Omental fat pad (tissue), 4 donors: Measurements from ENCODE around the gene MAPK9. TPM values are rescaled to one million over a fixed set of nuclear protein-coding genes. Genes with fewer than 3 reads are reported as not detected.

Experiments used
- ATAC-seq: fragments of 150-250 bp; one replicate; pipeline ENCODE4 v1.9.1; 2016; ENCODE audit warnings: mild to moderate bottlenecking, moderate library complexity; ENCODE audit not compliant: low FRiP score
- DNase-seq: peaks from one replicate; pipeline ENCODE4 v3.0.0-alpha.2; 2019; ENCODE audit warnings: low spot score
- CTCF ChIP-seq, 3 donors: fragments of 450-650 bp; IDR thresholded peaks; one replicate each; pipeline ENCODE4 v1.5.1; 2016 to 2017; ENCODE audit warnings: antibody characterized with exemption in 3 of 3, mild to moderate bottlenecking in 3 of 3, moderate library complexity in 2 of 3
- total RNA-seq, 4 donors: library from RNA; depleted of rRNA; stranded (reverse); fragments of >200 nt; gene quantifications; one replicate each; pipeline ENCODE4 v1.1.0, GENCODE V29; 2016

Gene MAPK9
- total RNA-seq, 4 donors from 2014 or later = 18.6 to 31.6 (median 29.6) TPM

- no peak for ATAC-seq
These were observed 3.2 kb upstream of the MAPK9 start for GRCh38 chr5:180294913-180295555.

DNA sequence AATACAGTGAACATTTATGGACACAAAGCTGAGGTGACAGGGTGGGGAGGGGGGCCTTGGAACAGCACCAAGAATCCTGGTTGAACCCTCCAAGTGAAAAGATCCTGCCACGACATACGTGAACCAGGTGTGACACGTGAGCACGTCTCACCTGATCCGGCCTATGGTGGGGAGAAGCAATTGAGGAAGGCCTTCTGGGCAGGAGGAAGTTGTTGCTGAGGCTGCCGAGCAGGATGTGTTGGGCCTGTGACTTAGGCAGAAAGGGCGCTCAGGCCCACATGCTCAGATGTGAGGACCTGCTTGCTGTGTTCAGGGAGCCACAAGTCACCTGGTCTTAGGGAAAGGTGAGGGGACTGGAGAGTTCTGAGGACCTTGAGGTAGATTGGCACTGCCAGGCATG lies 2.5 kb upstream of the MAPK9 start:
- DNase-seq (no peak), ATAC-seq (no peak)

More at GRCh38 chr5:180294913-180295555, 3.2 kb upstream of the MAPK9 start:
- no peak for TF ChIP-seq CTCF (IDR thresholded peaks at IDR 0.05)
- DNase-seq = peak; percentile 11

DNA sequence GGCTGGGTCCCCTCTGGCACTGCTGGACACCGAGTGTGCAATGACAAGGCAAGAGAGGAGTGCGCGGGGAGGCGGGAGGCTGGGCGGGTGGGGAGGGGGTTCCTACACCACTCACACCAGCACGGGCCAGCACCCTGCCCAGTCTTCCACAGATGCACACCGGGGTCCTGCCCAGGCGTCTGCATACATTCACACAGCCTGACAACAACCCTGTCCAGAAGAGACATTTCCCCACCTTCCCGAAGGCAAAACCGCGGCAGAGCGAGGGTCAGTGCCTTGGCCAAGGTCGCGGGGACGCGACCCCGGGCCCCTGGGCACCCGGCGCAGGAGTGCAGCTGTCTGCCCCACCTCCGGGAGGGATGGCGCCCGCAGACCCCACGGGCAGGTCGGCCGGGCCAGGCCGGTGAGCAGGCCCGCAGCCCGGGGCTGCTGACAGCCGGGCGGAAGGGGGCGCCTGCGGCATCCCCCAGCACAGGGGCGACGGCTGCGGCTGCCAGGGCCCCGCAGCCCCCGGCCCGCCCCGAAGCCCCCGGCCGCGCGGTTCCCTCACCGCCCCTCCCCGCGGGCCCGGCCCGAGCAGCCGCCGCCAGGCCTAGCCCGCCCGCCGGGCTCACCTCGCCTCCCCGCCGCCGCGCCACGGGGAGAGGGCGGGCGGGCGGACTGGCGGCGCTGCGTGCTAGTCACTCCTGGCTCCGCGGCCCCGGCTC lies 496 bp downstream of the MAPK9 start:
- no peak for TF ChIP-seq CTCF (IDR thresholded peaks at IDR 0.05)
- DNase-seq = no peak

More for the DNA sequence above, 2.5 kb upstream of the MAPK9 start:
- no peak for TF ChIP-seq CTCF (IDR thresholded peaks at IDR 0.05)

GRCh38 chr5:180290568-180291233 lies 1.2 kb downstream of the MAPK9 start:
- TF ChIP-seq CTCF (IDR thresholded peaks at IDR 0.05) = no peak
- ATAC-seq = no peak
- no peak for DNase-seq

More for the DNA sequence above, 496 bp downstream of the MAPK9 start:
- ATAC-seq = peak; percentile 26

GRCh38 chr5:180289966-180290365 lies 1.9 kb downstream of the MAPK9 start:
- no peak for ATAC-seq
- DNase-seq = no peak
- no peak for TF ChIP-seq CTCF (IDR thresholded peaks at IDR 0.05)

- no peak for ATAC-seq
- no peak for DNase-seq
- TF ChIP-seq CTCF (IDR thresholded peaks at IDR 0.05) = no peak
These were observed 2.5 kb downstream of the MAPK9 start for GRCh38 chr5:180289433-180289832.
